Mesenteric fat pad (tissue), 1 donor: ENCODE data around the gene GAL3ST2. TPM values are rescaled to one million over a fixed set of nuclear protein-coding genes. Genes with fewer than 3 reads are reported as not detected.
"Not testable (repeated sequence)": the region's sequence is repeated elsewhere in the genome, so short reads cannot be mapped to it uniquely, and the experiment has no call there.

Experiments
- DNase-seq: peaks from one replicate; pipeline ENCODE4 v3.0.0-alpha.2; 2020; ENCODE audit warnings: low spot score
- total RNA-seq: library from RNA; stranded (reverse); fragmentation: NEBNext Ultra II Directional; extraction: Animal tissue kit (Norgen Biotek cat#: 25700); gene quantifications from one replicate; pipeline ENCODE4 v1.2.1, GENCODE V29; 2021
- donor health status: DM: yes; HTN: yes; CAD: no.

Gene GAL3ST2
- total RNA-seq, 1 donor from 2014 or later, result not detected

- DNase-seq, result not testable (repeated sequence)
Measured at GRCh38 chr2:241791385-241791784, 14.8 kb downstream of the GAL3ST2 start.

GRCh38 chr2:241793385-241793784, 16.8 kb downstream of the GAL3ST2 start:
- DNase-seq, result no peak

- DNase-seq, result no peak
Measured at GRCh38 chr2:241794250-241794823, 17.7 kb downstream of the GAL3ST2 start.

- DNase-seq, result no peak
Measured at GRCh38 chr2:241795021-241795999, 18.7 kb downstream of the GAL3ST2 start.

GRCh38 chr2:241796209-241796608, 19.6 kb downstream of the GAL3ST2 start:
- peak; percentile 87 for DNase-seq

GRCh38 chr2:241796610-241797138, 20.1 kb downstream of the GAL3ST2 start:
- DNase-seq, result no peak

- no peak for DNase-seq
Measured at GRCh38 chr2:241797441-241798080, 20.9 kb downstream of the GAL3ST2 start.

- no peak for DNase-seq
Measured at GRCh38 chr2:241798081-241798630, 21.5 kb downstream of the GAL3ST2 start.

GRCh38 chr2:241798631-241799521, 22.3 kb downstream of the GAL3ST2 start:
- no peak for DNase-seq

GRCh38 chr2:241799522-241800197, 23.0 kb downstream of the GAL3ST2 start:
- DNase-seq, result peak; percentile 87

- not testable (repeated sequence) for DNase-seq
Measured at GRCh38 chr2:241800198-241800903, 23.7 kb downstream of the GAL3ST2 start.

GRCh38 chr2:241801611-241802420, 25.2 kb downstream of the GAL3ST2 start:
- peak; percentile 90 for DNase-seq

GRCh38 chr2:241802421-241803318, 26.0 kb downstream of the GAL3ST2 start:
- no peak for DNase-seq

GRCh38 chr2:241803387-241804325, 27.0 kb downstream of the GAL3ST2 start:
- DNase-seq, result peak; percentile 90

- DNase-seq, result peak; percentile 88
Measured at GRCh38 chr2:241804326-241805229, 28.0 kb downstream of the GAL3ST2 start.
